Measurements from ENCODE around the gene BASP1. TPM values are rescaled to one million over a fixed set of nuclear protein-coding genes. Genes with fewer than 3 reads are reported as not detected.

BASP1 gene
- total RNA-seq, 6 donors from 2014 or later = 19.8 to 78.7 (median 32.9) TPM

GRCh38 chr5:17182981-17183380, 34.5 kb upstream of the BASP1 start:
- ATAC-seq (ENCODE audit: low FRiP score in 2 of 2) = no peak
- H3K4me1 ChIP-seq = peaks cover 0 to 29% (median 15%) of the 10 kb centered on the region in 4 donors
- 86 to 88% methylated on average over 1 of the region's 1 CpG for WGBS, 2 donors

GRCh38 chr5:17183831-17184230, 33.6 kb upstream of the BASP1 start:
- H3K27ac ChIP-seq = peak overlapping the region in 3 of 4 donors; percentile 7 to 32 (median 27)
- ATAC-seq (ENCODE audit: low FRiP score in 2 of 2) (no peak), DNase-seq (no peak)
- TF ChIP-seq CTCF (IDR thresholded peaks at IDR 0.05) = no peak
- TF ChIP-seq EP300 (IDR thresholded peaks at IDR 0.05) = no peak
- no peak for TF ChIP-seq POLR2AphosphoS5 (IDR thresholded peaks at IDR 0.05)
- TF ChIP-seq POLR2A (IDR thresholded peaks at IDR 0.05) = no peak
- WGBS, 2 donors = 79 to 80% methylated on average over 7 of the region's 7 CpGs
- no peaks in the 10 kb centered on the region for H3K9me3 ChIP-seq
- no peaks in the 10 kb centered on the region for H3K36me3 ChIP-seq
- H3K27me3 ChIP-seq = no peaks in the 10 kb centered on the region
- H3K4me3 ChIP-seq = no peak overlapping the region
- H3K4me1 ChIP-seq = peaks cover 0 to 27% (median 15%) of the 10 kb centered on the region in 4 donors

More at GRCh38 chr5:17182981-17183380, 34.5 kb upstream of the BASP1 start:
- Histone ChIP-seq H3K27ac (peak overlapping the region in 1 of 4 donors; percentile 14), H3K4me3 (no peak overlapping the region), H3K36me3 (no peaks in the 10 kb centered on the region), H3K27me3 (no peaks in the 10 kb centered on the region), H3K9me3 (no peaks in the 10 kb centered on the region)
- TF ChIP-seq EP300 (IDR thresholded peaks at IDR 0.05) (no peak), POLR2AphosphoS5 (IDR thresholded peaks at IDR 0.05) (no peak), CTCF (IDR thresholded peaks at IDR 0.05) (no peak), POLR2A (IDR thresholded peaks at IDR 0.05) (no peak)
- no peak for DNase-seq

DNA sequence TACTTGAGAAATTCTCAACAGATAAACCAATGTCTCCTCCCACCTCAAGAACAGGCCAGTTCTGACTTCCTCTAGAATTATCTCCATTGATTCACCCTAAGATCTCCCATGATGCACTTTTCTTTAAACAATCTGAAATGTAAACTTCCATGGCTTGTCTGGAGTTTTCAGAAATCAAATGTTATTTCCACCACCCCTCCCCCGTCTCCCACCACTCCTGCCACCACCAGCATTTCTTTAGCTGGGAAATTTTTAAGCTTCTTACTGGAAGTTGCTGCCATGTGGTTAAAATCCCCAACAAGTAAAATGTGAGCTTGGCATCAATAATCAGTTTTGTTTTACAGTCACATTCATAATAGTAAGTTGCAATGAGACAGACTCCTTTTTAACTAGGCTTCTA, 32.8 kb upstream of the BASP1 start:
- H3K36me3 ChIP-seq = no peaks in the 10 kb centered on the region
- 70 to 74% methylated on average over 1 of the region's 1 CpG for WGBS, 2 donors
- H3K9me3 ChIP-seq = no peaks in the 10 kb centered on the region
- no peak overlapping the region for H3K4me3 ChIP-seq
- H3K27ac ChIP-seq = peak overlapping the region in 2 of 4 donors; percentile 7 to 35
- H3K27me3 ChIP-seq = no peaks in the 10 kb centered on the region
- TF ChIP-seq POLR2A (IDR thresholded peaks at IDR 0.05) = no peak
- no peak for TF ChIP-seq EP300 (IDR thresholded peaks at IDR 0.05)
- TF ChIP-seq POLR2AphosphoS5 (IDR thresholded peaks at IDR 0.05) = no peak
- TF ChIP-seq CTCF (IDR thresholded peaks at IDR 0.05) = no peak
- H3K4me1 ChIP-seq = peaks cover 3 to 32% (median 16%) of the 10 kb centered on the region in 4 donors
- ATAC-seq (ENCODE audit: low FRiP score in 2 of 2) (no peak), DNase-seq (no peak)

GRCh38 chr5:17185349-17185748, 32.1 kb upstream of the BASP1 start:
- Histone ChIP-seq H3K36me3 (no peaks in the 10 kb centered on the region), H3K27ac (peak overlapping the region in 2 of 4 donors; percentile 7 to 35), H3K4me1 (peaks cover 11 to 36% (median 20%) of the 10 kb centered on the region in 4 donors), H3K27me3 (no peaks in the 10 kb centered on the region), H3K9me3 (no peaks in the 10 kb centered on the region), H3K4me3 (no peak overlapping the region)
- WGBS, 2 donors = 85 to 87% methylated on average over 3 of the region's 3 CpGs
- no peak for TF ChIP-seq POLR2AphosphoS5 (IDR thresholded peaks at IDR 0.05)
- no peak for TF ChIP-seq EP300 (IDR thresholded peaks at IDR 0.05)
- no peak for TF ChIP-seq CTCF (IDR thresholded peaks at IDR 0.05)
- no peak for TF ChIP-seq POLR2A (IDR thresholded peaks at IDR 0.05)
- ATAC-seq (ENCODE audit: low FRiP score in 2 of 2) = no peak
- DNase-seq = no peak

- no peak for DNase-seq
- Histone ChIP-seq H3K4me1 (peaks cover 15 to 36% (median 21%) of the 10 kb centered on the region in 4 donors), H3K4me3 (no peak overlapping the region), H3K9me3 (no peaks in the 10 kb centered on the region), H3K27ac (peak overlapping the region; percentile 35 to 56 (median 52)), H3K27me3 (no peaks in the 10 kb centered on the region), H3K36me3 (no peaks in the 10 kb centered on the region)
- TF ChIP-seq POLR2AphosphoS5 (IDR thresholded peaks at IDR 0.05) = no peak
- no peak for TF ChIP-seq POLR2A (IDR thresholded peaks at IDR 0.05)
- no peak for TF ChIP-seq CTCF (IDR thresholded peaks at IDR 0.05)
- TF ChIP-seq EP300 (IDR thresholded peaks at IDR 0.05) = no peak
- peak in 1 of 2 donors; percentile 72 for ATAC-seq (ENCODE audit: low FRiP score in 2 of 2)
- WGBS, 2 donors = 38 to 57% methylated on average over 3 of the region's 3 CpGs
Observed at GRCh38 chr5:17185773-17186172, 31.7 kb upstream of the BASP1 start.
